Embryonic facial prominence (tissue), 1 donor: ENCODE measurements around the gene RAD51B.
"Not testable (repeated sequence)": the region's sequence is repeated elsewhere in the genome, so short reads cannot be mapped to it uniquely, and the experiment has no call there.

Experiments
- DNase-seq: peaks from one replicate; pipeline ENCODE4 v3.0.0-alpha.2; 2016; ENCODE audit errors: extremely low spot score

RAD51B gene

DNA sequence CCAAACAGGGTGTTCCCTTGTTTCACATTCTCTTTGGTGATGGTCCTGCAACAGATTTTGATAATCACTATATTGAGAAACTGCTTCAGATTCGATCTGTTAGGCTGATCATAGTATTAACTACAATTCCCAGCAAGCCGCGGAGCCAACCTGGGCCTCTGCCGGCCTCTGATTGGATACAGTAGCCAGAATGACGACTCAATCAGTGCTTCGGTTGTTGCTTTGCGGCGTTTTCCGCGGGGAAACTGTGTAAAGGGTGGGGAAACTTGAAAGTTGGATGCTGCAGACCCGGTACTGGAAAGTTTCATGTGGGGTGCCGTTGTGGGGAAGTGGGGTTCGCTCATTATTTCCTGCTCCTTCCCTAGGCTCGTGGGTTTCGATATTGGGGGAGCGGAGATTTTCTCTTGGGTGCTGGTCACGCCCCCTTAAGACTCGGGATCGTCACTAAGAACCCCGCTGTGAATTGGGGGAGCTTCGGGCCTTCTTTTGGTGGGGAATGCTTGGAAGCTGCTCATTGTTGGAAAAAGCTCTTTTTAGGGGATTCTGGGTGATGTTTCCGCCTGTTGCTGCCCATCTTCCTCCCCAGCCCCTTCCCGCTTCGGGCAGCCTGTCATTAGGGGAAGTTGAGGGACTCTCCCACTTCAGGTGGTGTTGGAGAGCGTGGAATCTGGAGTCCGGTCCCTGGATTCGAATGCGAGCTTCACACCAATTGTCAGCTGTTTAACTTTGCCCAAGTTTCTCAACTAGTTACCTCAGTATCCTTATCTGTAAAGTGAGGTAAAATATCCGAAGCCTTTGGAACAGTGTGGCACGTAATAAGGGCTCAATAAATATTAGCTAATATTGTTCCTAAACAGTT is at the start of gene RAD51B:
TSS of gene RAD51B (plus strand) at position 217 of the 859 bp plus-strand sequence.
- peak; percentile 70 for DNase-seq

DNA sequence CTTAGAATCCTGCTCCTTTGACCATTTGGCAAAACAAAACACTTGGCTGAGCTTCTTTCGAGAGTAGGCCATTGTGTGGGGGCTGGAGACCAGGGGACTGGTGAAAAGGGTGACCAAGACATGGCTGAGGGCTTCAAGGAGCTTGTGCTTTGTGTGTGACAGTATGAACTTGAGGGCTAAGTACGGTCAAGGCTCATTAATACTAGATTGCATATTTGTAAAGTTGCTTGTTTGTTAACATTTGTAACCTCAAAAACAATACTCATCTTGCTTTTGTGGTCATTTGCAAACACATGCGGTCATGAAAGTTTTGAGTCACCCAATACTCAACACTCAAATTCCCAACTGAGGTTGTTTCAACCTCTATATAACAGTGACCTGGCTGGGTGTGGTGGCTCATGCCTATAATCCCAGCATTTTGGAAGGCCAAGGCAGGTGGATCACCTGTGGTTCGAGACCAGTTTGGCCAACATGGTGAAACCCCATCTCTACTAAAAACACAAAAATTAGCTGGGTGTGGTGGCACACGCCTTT is 45.7 kb upstream of the RAD51B start:
- no peak for DNase-seq

DNA sequence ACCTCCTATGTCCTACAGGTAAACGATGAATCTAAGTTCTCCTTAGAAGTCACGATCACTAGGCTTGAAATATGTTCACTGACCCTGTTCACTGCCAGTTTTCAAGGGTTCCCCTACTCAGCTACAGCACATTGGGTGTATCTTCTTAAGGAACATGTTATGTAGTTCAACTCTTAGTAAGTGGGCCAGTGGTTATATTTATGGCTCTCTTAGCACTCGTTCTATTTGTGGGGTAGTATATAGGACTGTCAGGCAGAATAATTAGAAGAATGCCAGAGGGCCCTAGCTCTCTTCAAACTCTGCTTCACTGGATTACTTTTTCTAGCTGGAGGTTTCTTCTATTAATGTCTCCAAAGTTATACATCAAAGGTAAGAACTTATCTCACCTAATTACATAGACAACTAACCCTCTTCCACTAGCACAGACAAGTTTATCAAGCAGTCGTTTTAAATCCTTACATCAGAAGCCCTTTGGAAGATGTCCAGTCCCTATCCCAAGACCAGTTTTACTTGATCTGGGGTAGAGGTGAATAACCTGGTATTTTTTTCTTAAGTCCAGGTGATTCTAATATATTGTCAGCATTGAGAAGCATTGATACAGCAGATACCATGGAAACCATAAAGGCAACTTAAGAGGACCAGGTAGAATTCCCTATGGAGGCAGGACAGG is 42.8 kb upstream of the RAD51B start:
- no peak for DNase-seq

DNA sequence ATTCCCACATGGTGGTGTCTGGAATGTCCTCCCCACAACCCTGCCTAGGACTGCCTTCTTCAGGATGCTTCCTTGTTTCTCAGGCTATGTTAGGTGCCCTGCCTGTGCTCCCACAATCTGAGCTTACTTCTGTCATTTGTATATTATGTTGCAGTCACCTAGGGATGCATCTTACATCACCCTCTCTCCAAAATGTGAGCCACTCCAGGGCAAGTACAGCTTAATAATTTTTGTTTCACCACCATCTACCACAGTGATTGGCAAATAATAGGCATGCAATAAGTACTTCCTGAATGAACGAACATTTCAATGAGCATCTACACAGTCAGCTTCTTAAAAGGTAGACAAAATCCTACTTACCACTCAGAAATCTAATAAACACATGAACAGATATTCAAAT is 40.8 kb upstream of the RAD51B start:
- DNase-seq, result no peak

DNA sequence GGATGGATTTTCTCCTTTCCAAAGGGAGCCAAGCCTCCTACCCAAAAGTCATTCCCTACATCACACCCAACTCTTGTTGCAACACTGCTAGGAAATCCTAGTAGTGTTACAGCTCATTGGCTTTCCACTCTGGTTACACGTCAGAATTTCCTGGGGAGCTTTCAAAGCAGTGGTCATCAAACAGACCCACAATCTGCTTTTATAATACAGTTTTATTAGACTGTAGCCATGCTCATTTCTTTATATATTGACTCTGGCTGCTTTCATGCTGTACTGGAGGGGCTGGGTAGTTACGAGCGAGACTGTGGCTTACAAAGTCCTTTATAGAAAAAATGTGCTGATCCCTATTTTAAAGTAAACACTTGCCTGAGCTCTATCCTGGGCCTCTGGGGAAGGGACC is 37.5 kb upstream of the RAD51B start:
- no peak for DNase-seq

DNA sequence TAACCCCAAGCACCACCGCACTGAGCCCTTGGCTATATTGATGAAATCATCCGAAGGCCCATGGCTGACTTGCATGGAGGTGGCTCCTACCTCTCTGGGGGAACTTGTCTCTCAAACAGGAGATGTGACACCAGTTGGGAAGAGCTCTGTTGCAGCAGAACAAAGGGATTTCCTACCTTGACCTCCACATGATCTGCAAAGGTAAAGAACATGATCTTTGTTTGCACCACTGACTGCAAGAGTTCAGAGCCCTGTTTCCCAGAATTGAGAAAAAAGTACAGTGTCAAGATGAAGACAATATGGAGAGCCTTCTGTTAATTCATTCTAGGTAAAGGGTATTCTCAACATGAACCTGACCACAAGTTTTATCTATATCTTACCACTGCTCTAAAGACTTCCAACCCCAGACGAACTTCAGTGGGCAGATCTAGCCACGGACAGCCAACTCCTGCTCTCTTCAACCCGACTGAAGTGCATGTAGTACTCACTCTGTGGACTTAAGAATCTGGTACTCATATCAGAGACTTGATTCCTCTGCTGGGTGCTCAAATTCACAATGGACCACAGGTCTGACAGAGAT is 35.2 kb upstream of the RAD51B start:
- no peak for DNase-seq

DNA sequence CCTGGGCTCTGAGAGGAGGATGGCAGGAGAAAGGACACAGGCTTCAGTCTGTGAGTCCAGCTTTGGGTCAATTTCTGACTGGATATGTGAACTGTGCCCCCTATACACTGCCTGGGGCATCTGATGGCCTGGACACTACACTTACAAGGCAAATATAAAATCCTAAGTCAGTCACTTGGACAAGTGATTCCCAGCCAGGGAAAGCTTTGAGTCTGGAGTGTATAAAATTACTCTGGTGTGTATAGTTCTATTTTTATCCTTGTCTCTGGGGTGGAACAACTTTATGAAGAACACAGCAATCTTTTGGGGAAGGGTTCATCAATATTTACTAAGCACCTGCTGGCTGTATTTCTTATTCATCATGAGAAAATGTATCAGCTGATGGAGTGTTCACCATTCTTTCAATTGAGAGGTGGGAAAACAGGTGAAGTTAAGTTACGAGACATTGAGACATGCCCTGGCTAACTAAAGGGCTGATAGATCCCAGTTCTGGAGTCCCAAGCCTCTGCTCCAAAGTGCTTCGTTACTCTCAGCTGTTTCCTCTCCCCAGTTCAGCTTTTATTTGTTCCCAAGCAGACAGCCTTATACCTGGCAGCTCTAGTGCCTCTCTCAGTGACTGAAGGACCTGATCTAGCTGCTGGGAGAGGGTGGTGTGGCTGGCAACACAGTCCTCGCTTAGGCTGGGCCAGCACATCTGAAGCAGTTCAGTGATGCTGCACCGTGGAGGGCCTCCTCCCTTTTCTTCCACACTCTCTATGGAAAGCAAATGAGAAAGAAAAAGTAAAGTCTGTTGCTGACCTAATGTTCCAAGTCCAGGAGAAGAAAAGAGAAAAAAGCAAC is 34.1 kb upstream of the RAD51B start:
- no peak for DNase-seq

DNA sequence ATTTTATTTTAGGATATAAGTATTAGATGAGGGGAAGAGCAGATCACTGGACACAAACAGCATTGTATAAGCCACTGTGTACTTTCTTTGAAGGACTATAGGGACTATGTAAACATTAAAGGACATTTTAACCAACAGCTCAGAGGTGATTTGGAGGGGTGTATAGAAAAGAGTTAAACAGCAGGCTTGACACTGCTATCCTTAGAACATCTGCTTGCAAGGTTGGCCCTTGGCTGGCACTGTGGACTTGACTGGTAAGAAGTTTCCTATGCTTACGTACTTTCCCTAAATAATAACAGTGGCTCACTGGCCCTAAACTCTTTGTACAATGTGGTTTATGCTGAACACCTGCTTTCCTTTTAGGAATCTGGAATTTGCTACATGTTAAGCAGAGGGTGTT is 31.9 kb upstream of the RAD51B start:
- no peak for DNase-seq

DNA sequence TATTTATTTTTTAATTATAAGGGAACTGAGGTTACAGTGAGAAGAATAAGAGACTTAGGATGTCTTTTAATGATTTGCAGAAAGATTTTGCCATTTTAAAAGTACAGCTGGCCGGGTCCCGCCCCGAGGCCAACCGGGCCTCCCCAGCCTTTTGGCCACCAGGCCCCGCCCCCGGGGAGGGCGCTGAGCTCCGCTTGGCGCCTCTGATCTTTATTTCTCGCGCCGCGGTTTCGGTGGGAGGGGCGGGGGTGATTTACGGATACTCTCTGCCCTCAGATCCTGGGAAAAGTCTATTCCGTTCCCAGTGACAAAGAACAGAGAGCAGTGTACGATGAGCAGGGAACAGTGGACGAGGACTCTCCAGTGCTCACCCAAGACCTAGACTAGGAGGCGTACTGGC is 20.8 kb upstream of the RAD51B start:
- DNase-seq, result no peak

DNA sequence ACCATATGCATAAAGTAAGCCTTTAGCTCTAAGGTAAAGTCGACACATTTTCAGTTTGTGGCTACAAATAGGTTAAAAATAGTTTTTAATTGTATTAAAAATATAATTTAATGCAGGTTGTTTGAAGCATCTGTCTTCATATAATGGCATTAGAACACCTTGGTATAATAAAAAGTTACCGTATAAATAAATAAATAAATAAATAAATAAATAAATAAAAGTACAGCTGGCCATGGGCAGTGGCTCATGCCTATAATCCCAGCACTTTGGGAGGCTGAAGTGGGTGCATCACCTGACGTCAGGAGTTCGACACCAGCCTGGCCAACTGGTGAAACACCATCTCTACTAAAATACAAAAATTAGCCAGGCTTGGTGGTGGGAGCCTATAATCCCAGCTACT is 18.8 kb upstream of the RAD51B start:
- DNase-seq, result no peak

DNA sequence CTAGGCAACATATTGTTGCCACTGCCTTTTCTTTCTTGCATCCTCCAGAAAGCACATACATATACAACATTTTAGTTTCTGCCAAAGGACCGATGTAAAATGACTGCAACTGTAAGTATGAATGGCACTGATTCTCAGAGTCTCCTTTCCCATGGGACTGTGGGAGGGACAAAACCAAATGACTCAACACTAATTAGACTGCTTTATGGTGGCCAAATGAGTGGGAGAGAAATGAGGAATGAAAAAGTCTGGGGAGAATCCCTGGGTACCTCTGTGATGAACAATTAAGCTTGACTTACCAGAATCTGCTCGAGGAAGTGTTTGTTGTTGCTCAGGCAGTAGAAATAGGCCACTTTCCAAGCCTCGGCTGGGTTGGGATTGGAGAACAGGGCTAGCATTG is 13.3 kb upstream of the RAD51B start:
- no peak for DNase-seq

DNA sequence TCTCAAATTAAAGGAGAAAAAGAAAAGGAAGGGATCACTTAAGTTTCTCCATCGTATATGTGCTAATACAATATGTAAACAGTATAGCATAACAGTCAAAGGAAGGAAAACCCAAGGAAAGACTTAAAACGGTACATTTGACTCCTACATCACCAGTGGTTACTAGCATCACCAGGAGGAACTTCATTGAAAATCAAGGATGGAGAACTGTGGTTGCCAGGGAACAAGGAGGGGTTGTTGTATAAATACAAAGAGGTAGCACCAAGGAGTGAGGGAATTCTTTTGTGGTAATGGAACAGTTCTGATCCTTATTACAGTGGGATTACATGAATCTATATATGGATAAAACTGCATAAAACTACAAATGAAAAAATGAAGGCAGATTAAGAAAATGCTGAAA is 4.8 kb upstream of the RAD51B start:
- DNase-seq, result no peak

DNA sequence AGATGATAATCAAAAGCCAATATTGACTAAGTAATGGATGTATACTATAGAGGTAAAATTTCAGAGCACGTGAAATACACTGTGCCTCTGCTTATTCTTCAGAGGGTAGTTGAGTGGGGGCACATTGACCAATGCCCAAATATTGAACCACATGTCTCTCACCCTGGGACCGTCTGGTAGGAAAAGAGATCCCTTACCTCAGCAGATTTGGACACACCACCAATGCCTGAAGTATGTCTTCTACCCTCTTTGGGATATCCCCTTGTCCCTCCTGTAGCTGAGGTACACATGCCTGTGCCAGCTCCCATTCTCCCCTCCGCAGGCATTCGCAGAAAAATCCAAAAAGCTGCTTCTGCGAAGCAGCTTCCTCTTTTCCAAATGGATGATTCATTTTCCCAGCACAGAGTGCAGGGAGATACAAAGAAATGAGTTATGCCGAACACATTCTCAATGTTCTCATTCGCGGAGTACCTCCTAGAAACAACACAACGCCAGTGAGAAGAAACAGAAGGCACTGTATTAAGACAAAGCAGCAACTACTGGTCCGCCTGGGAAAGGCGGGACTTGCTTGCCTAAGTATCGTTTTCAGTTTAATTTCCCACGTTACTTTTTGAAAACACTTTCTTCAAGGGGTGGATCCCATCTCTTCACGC is 3.9 kb upstream of the RAD51B start:
- DNase-seq, result no peak

DNA sequence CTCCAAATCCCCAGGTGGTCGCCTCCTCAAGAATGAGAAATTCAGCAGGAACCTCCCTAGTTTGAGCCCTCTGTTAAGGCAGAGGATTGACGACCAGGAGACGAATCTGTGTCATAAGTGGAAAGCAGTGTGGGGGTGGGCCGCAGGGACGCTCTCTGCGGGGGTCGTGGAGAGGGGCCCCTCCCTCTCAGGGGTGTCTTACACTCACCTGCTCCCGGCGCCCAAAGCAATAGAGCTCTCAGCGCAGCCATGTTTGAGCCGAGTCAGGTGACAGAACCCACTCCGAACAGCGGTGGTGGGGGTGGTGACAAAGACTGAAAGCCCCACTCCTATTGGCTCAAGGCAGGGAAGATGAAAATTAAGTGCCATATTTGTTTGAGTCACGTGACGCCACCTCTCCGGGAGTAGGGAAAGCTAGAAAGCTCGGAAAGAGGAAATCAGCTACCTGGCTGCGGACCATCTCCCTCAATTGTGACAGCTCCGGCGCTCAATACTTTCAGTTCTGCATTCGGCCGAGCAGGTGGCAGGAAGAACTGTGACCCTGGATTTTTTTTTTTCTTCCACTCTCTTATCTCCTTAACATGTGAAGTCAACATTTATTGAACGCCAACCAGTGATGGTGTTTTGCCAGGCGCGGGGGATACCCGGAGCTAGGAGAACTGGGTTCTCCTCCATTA is 3.1 kb upstream of the RAD51B start, which contains the start of gene ZFYVE26:
TSS of gene ZFYVE26 (minus strand) at position 265 of the 677 bp plus-strand sequence. CDS start 627 bp downstream, outside the sequence.
- DNase-seq, result peak; percentile 96

DNA sequence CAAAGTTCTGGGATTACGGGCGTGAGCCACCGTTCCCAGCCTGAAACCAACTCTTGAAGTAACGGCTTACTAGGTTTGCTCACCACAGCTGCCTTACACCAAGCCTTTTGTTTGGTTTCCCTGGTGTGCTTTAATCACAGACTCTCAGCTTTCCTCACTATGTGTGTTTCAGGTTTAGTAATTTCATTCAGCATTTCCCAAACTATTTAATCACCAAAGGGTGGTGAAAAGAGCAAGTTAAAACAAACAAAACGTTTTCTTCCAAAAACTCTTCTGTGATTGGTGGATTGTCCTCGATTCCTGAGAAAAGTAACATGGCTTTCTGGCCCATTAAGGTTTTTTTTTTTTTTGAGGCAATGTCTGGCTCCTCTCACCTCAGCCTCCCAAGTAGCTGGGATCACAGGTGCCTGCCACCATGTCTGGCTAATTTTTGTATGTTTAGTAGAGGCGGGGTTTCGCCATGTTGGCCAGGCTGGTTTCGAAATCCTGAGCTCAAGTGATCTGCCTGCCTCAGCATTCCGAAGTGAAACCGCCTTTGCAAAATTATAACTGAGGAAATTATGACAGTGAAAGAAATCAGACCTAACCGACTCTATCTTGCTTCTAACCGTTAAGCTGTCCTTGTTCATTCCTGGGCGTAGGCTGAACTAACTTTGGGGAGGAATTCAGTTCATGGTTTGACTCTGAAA is 1.7 kb upstream of the RAD51B start:
- DNase-seq, result no peak

DNA sequence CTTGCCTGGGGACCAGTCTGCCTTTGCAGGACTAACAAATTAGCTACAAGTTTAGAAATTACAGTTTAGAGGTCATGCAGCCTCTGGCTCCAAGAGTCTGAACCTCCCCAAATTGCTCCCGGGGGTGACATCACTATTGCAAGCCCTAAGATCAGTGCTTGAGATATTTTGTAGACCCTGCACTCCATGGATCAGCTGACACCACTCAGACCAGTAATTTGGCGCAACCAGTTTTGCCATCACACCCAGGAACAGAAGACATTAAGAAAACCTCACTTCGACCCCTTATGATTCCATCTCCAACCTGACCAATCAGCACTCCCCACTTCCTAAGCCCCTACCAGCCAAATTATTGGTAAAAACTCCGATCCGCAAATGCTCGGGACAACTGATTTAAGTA is 1.1 kb upstream of the RAD51B start:
- DNase-seq, result not testable (repeated sequence)

DNA sequence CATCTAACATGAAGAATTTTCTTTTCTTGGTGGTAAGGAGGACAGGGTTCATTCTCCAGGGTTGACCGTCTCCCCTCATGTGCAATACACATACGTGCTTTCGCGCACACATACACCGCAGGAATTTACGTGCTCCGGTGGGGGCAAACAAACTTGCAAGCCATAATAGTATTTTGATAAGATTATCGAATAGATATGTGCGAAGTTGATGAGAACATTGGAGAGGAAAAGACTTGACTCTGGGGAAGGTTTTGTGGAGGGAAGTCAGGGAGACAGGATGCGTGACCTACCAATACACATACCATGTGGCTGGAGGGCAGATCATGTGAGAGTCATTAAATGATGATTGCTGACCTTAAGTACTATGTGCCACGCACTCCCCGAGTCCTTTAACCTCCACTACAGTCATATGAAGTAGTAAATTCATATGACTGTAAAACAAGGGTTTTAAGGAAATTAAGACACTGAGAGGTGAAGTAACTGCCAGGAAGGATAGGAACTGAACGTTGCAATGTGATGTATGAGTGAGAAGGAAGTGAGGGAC is 921 bp downstream of the RAD51B start:
- no peak for DNase-seq

DNA sequence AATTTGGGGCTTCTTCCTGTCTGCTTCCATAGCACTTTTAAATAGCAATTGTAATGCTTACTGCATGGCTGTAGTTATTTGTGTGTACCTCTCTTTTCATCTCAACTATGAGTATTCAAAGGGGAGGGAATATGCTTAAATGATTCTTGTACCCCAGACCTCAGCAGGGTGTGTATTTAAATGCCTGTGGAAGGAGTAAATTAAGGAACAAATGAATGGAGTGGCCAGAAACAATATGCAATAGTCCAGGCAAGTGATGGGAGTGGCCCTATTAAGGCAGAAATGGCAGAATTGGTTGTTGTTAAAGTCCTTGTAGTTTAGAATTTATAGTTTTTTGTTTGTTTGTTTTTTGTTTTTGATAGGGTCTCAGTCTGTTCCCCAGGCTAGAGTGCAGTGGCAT is 1.5 kb downstream of the RAD51B start:
- no peak for DNase-seq

DNA sequence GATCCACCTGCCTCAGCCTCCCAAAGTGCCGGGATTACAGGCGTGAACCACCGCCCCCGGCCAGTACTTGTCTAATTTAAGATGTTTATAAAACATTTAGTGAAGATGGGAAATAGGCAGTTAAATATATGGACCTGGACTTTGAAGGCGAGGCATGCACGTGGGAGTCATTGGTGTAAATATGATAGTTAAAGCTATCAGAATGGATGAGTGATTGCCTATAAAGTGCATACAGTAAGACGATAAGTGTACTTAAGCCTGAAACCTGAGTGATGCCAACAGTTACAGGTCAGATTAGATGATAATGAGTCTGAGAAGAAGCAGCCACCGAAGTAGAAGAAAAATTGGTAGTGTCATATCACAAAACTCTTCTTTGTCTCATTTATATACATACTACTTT is 11.5 kb downstream of the RAD51B start:
- DNase-seq, result no peak

DNA sequence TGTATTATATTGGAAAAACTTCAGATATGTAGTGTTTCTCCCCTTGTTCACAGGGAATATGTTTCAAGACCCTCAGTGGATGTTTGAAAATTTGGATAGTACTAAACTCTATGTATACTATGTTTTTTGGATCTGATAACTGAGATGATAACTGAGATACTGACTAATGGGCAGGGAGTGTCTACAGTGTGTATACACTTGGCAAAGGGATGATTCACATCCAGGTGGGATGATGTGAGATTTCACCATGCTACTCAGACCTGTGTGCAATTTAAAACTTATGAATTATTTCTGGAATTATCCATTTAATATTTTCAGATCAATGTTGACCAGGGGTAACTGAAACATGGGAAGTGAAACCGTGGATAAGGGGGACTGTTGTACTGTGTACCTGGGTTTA is 13.8 kb downstream of the RAD51B start:
- no peak for DNase-seq
